Ovary (tissue), 9 donors: ENCODE measurements around the gene VCP. TPM values are rescaled to one million over a fixed set of nuclear protein-coding genes. Genes with fewer than 3 reads are reported as not detected.

Source experiments
- DNase-seq, 5 donors: peaks; one replicate each; pipeline ENCODE4 v3.0.0-alpha.2; 2019 to 2020
- H3K27ac ChIP-seq, 2 donors: fragments of 200-600 bp; one replicate each; pipeline versions ENCODE4 v1.5.1 to v1.8.0; 2019 to 2022
- H3K27me3 ChIP-seq: fragments of 200-600 bp; one replicate; pipeline ENCODE4 v1.8.0; 2022
- H3K36me3 ChIP-seq: fragments of 200-600 bp; sonication (generic); one replicate; pipeline ENCODE4 v1.5.1; 2019
- H3K4me1 ChIP-seq: one replicate; pipeline ENCODE4 v1.8.1; 2013; ENCODE audit warnings: mild to moderate bottlenecking, moderate library complexity; ENCODE audit not compliant: insufficient read depth
- H3K4me3 ChIP-seq: fragments of 200-600 bp; sonication (generic); one replicate; pipeline ENCODE4 v1.5.1; 2017
- H3K9me3 ChIP-seq, 2 donors: fragments of 200-600 bp in 1 of 2; sonication (generic) in 1 of 2; one replicate each; pipeline versions ENCODE4 v1.5.1 to v1.8.1; 2013 to 2019; ENCODE audit warnings: mild to moderate bottlenecking in 1 of 2, moderate library complexity in 1 of 2
- CTCF ChIP-seq, 3 donors: fragments of 450-650 bp in 2 of 3; fragments of 200-600 bp in 1 of 3; IDR thresholded peaks; one replicate each; pipeline versions ENCODE4 v1.5.1 to v1.8.0; 2016 to 2022; ENCODE audit warnings: antibody characterized with exemption in 3 of 3, mild to moderate bottlenecking in 1 of 3
- EP300 ChIP-seq: sonication (generic); formaldehyde crosslinking; IDR thresholded peaks from one replicate; pipeline ENCODE4 v1.6.1; 2017; ENCODE audit warnings: antibody characterized with exemption
- POLR2A ChIP-seq: fragments of 450-650 bp; IDR thresholded peaks from one replicate; pipeline ENCODE4 v1.6.1; 2017; ENCODE audit warnings: antibody characterized with exemption, mild to moderate bottlenecking, moderate library complexity
- WGBS, 3 donors: extraction: QIAGEN DNeasy Blood & Tissue Kit in 1 of 3; methylation state at CpG; one replicate each; pipeline versions ENCODE4 v1.1.5 to v1.1.7; 2013 to 2017; 5-methylcytosine and 5-hydroxymethylcytosine counted together
- intact Hi-C, 4 donors: fragments of 100-400 bp; cut with DNase I; formaldehyde crosslinking; loops; one replicate each; pipeline versions ENCODE4 v1.11.0 to v1.15.1; 2022 to 2023
- polyA plus RNA-seq, 2 donors: library from polyadenylated mRNA; stranded (reverse); fragments of 200-250 nt in 1 of 2; fragments of 350-450 nt in 1 of 2; fragmentation: Illumina TruSeq in 1 of 2; extraction: RNeasy Lipid Tissue Mini Kit (QIAGEN cat#74804) in 1 of 2; gene quantifications; one replicate each; pipeline ENCODE4 v1.2.3, GENCODE V29; 2013 to 2014
- total RNA-seq, 7 donors: library from RNA; depleted of rRNA in 2 of 7; stranded (reverse); fragments of >200 nt in 2 of 7; fragmentation: NEBNext Ultra II Directional in 3 of 7; extraction: Animal tissue kit (Norgen Biotek cat#: 25700) in 3 of 7; gene quantifications; one replicate each; pipeline versions ENCODE4 v1.1.0 to v1.2.4, GENCODE V29; 2016 to 2023
- donor health status: DM: no; HTN: no; CAD: no; lungs with moderate emphysema.
- donor health status: DM: no; HTN: no; CAD: no.
- donor health status: Bipolar disorder and iron deficiency.
- donor health status: DM: yes; HTN: yes; CAD: no.
- donor health status: DM: no; HTN: no; CAD: no.
- donor health status: DM: yes; HTN: yes; CAD: no.

VCP gene
- total and polyA plus RNA-seq, 9 donors, result 78.0 to 276 (median 149) TPM

GRCh38 chr9:35097573-35097972, 25.1 kb upstream of the VCP start:
- TF ChIP-seq POLR2A (no peak), EP300 (no peak), CTCF (IDR thresholded peaks at IDR 0.05) (no peak)
- intact Hi-C loops, result loop anchor here in 2 of 4 donors (5.0 kb wide), 1 partner anchor 200 kb away; a partner anchor contains a TSS
- Histone ChIP-seq H3K9me3 (no peaks in the 10 kb centered on the region), H3K36me3 (no peaks in the 10 kb centered on the region), H3K27ac (no peak overlapping the region), H3K27me3 (no peaks in the 10 kb centered on the region), H3K4me3 (no peak overlapping the region), H3K4me1 (peaks cover 15% of the 10 kb centered on the region)
- WGBS, 3 donors, result 75 to 91% (median 86%) methylated on average over 3 of the region's 3 CpGs
- DNase-seq, result no peak

GRCh38 chr9:35096035-35096849, 23.8 kb upstream of the VCP start, which contains the start of gene PIGO:
Gene PIGO (minus strand): TSS chr9:35096591. CDS start chr9:35095565, 1,026 bp downstream.
- peak; percentile 83 to 92 (median 86) for DNase-seq
- peak; percentile 75 to 90 (median 76) for TF ChIP-seq CTCF (IDR thresholded peaks at IDR 0.05)
- TF ChIP-seq EP300, result no peak
- TF ChIP-seq POLR2A, result peak; percentile 45
- Histone ChIP-seq H3K4me3 (peak within 1 kb of the TSS; percentile 97), H3K27me3 (no peaks in the 10 kb centered on the region), H3K9me3 (no peaks in the 10 kb centered on the region), H3K36me3 (no peaks in the 10 kb centered on the region), H3K27ac (peak within 1 kb of the TSS; percentile 75 to 92), H3K4me1 (peaks cover 6% of the 10 kb centered on the region)
- 0 to 1% (median 1%) methylated on average over 53 of the region's 53 CpGs for whole genome bisulfite sequencing, 3 donors
- intact Hi-C loops, result loop anchor here in 2 of 4 donors (5.0 kb wide), 1 partner anchor 199 kb away; a partner anchor contains a TSS

- H3K4me3 ChIP-seq, result no peak overlapping the region
- WGBS, 3 donors, result 89 to 94% (median 89%) methylated on average over 17 of the region's 17 CpGs
- no peaks in the 10 kb centered on the region for H3K9me3 ChIP-seq
- no peaks in the 10 kb centered on the region for H3K36me3 ChIP-seq
- no peaks in the 10 kb centered on the region for H3K27me3 ChIP-seq
- intact Hi-C loops, result no loop called here
- no peak for DNase-seq
- H3K4me1 ChIP-seq, result peaks cover 6% of the 10 kb centered on the region
- TF ChIP-seq POLR2A (no peak), EP300 (no peak), CTCF (IDR thresholded peaks at IDR 0.05) (no peak)
- H3K27ac ChIP-seq, result no peak overlapping the region
Measured at GRCh38 chr9:35091536-35091935, 19.1 kb upstream of the VCP start.

GRCh38 chr9:35089434-35089833, 17.0 kb upstream of the VCP start:
- no peaks in the 10 kb centered on the region for H3K27me3 ChIP-seq
- H3K27ac ChIP-seq, result no peak overlapping the region
- intact Hi-C loops, result no loop called here
- no peak overlapping the region for H3K4me3 ChIP-seq
- H3K4me1 ChIP-seq, result no peaks in the 10 kb centered on the region
- WGBS, 3 donors, result 65 to 93% (median 90%) methylated on average over 2 of the region's 2 CpGs
- H3K36me3 ChIP-seq, result no peaks in the 10 kb centered on the region
- no peak for DNase-seq
- no peaks in the 10 kb centered on the region for H3K9me3 ChIP-seq
- no peak for TF ChIP-seq CTCF (IDR thresholded peaks at IDR 0.05)
- no peak for TF ChIP-seq EP300
- TF ChIP-seq POLR2A, result no peak
